Stimulated activated CD8-positive, alpha-beta memory T cell treated with anti-CD3 and anti-CD28 coated beads, Interleukin-12 subunit alpha, Interleukin-12 subunit beta, amount 100 ng/mL, for 24 hours (primary cell): ENCODE measurements around the gene DDX23.
"Not testable (repeated sequence)": the region's sequence is repeated elsewhere in the genome, so short reads cannot be mapped to it uniquely, and the experiment has no call there.

Experiments
- DNase-seq: peaks from one replicate; pipeline ENCODE4 v3.0.0-alpha.2; 2020; ENCODE audit errors: extremely low read depth

Gene DDX23

DNA sequence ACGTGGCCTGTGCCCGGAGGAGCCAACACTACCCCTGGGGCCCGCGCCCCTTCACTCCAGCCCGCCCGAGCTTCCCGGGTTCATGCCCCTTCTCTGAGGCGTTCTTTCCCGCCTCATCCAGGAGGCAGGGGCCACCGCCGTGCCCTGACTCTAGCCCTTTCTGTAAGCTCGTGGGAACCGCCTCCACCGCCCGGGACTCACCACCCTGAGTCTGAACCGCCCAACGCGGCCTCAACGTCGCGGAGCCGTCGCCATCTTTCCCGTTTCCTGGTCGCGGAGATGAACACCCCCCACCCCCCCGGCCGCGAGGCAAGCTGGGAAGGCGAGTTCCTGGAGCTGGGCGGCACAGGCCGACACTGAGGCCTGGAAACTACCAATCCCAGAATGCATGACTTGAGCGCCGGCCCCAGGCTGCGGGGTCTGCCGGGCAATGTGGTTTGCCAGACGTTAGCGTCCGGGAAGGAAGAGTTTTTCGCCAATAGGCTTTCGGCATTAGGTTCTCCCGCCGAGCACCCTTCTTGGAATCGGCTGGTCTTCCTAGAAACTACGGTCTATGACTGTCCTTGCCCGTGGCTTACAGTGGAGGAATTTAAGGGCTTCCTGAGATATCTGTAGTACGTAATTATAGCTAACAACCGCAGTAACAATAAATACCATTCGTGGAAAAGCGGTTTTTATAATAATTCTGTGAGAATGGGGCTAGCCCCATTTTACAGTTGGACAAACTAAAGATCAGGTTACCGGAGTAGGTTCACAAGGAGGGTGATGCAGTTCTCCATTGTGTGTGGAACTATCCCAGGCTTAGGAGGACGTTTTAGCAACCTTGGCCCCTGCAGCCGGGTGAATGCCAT lies at the start of gene DDX23:
TSS of gene DDX23 (minus strand) at position 281 of the 851 bp plus-strand sequence. CDS start 6,381 bp downstream, outside the sequence.
- peak; percentile 77 for DNase-seq

DNA sequence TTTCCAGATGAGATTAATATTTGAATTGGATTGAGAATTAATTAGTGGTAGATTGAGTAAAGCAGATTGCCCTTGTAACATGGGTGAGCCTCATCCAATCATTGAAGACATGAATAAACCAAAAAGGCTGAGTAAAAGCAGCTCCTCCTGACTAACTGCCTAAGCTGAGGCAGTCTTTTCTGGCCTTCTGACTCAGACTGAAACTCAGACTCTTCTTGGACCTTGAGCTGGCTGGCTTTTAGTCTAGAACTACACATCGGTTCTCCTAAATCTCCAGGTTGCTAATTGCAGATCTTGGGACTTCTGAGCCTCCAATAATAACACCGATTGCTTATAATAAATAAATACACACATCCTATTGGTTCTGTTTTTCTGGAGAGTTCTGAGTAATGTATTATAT lies 49.3 kb upstream of the DDX23 start:
- DNase-seq: no peak

- no peak for DNase-seq
These were observed 47.7 kb upstream of the DDX23 start for GRCh38 chr12:48899651-48900050.

DNA sequence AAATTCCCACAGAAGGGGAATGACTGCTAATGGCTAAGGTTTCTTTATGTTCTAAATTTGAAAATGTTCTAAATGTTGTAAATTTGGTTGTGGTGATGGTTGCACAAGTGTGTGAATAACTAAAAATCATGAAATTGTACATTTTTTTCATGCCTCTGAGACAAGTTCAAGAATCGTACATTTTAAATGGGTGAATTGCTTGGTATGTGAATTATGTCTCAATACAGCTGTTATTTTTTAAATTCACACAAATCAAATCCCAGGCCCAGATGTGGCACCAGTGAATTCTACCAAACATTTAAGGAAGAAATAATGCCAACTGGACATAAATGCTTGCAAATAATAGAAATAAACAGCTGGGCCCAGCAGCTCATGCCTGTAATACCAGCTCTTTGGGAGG lies 42.3 kb upstream of the DDX23 start:
- DNase-seq: no peak

DNA sequence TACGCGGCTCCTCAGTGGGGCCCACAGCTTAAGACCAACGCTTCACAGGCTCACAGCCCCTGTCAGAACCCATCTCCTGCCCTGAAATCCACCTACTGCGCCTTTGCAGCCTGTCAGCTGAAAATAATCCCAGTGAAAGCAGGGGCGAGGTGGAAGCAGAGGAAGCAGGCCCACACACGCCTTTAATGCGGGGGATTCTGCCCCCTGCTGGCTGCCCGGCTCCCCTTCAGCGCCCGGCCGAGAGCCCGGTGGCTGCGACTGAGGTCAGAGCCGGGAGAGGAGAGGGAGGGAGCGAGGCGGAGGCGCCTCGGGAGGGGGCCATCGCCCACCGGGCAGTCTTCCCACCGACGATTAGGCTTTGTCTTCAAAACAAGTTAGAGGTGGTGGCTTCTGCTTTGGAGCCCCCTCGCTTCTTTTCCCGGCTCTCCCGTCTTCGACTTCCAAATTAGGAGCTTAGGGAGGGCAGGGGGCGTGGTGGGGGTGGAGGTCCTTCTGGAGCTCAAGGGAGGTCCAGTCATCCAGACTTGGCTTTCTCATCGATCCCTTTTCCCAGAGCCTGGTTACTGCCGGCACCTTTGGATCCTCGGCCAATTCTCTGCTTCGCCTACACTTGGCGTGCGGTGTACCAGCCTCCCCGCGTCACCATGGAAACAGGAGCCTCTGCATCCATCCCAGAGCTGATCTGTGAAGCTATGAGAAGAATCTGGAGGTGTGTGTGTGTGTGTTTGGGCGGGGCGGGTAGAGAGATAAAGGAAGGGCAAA lies 38.9 kb upstream of the DDX23 start:
- peak; percentile 32 for DNase-seq

- DNase-seq: no peak
These were observed 37.7 kb upstream of the DDX23 start for GRCh38 chr12:48889679-48890078.

DNA sequence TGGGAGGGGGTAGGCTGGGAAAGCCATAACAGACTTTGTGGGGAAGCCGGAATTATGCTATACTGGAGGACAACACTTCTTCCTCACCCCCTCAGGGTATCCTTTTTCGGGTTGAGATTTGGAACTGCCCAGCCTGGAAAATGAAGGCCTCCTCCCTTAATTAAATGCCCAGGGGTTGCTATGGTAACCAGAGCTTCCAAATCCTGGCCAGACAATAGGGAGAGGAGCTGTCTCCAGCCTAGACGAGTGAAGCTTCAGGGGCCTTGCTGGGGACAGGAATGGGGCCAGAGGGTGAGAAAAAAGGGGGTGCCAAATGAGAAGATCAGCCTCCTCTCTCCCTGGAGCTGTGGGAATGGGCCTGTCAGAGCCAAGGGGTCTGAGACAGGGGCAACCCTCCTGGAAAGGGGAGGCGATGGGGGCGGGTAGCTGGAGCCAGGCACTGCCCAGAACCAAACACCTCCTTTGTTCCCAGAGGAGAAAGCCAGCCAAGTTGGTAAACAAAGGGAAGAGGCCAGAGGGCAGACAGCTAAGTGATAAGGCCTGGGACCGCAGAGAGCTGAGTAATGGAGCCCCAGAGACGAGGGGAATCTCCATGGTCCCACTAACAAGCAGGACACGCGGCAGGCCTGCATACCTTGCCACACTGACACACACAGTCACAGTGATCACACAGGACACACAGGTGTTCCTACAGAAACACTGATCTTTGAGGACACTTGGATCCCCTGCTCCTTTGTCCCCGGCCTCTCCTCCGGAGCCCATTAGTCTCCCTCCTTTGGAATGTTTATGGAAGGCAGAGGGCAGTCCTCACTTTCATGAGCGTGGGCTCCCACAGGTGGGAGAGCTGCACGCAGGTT lies 31.6 kb upstream of the DDX23 start:
- no peak for DNase-seq

DNA sequence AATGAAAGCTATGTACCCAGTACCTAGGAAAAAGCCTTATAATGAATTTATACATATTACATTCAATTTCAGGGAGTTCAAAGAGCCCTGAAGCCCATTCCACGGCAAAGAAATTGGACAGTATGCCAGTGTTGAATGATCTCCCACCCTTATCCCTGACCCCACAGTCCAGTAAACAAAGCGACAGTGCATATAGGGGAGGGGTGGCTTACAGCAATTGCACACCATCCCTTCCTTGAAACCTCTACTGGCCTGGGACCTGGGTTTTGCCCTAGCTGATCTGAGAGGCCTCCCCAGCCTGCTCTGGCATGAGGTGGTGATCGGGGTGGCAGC lies 31.0 kb upstream of the DDX23 start:
- DNase-seq: no peak

DNA sequence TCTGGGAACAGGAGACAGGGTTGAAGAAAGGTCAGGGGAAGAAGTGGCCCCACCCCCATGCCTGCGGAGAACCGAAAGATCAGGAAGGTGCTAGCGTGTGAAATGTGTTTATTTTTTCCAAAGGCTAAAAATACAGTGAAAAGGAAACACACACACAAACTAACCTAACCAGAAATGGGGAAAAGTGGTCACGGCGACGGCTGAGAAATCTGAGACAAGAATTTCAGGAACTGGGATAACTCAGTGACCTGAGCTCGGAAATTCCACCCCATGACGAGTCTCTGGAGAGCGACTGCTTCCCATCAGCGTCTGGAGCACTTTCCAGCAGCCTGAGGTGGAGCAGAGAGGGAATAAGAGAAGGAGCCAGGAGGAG lies 30.3 kb upstream of the DDX23 start:
- DNase-seq: no peak

- no peak for DNase-seq
These were observed 29.8 kb upstream of the DDX23 start for GRCh38 chr12:48881686-48882314.

GRCh38 chr12:48880647-48881046 lies 28.7 kb upstream of the DDX23 start:
- DNase-seq: no peak

DNA sequence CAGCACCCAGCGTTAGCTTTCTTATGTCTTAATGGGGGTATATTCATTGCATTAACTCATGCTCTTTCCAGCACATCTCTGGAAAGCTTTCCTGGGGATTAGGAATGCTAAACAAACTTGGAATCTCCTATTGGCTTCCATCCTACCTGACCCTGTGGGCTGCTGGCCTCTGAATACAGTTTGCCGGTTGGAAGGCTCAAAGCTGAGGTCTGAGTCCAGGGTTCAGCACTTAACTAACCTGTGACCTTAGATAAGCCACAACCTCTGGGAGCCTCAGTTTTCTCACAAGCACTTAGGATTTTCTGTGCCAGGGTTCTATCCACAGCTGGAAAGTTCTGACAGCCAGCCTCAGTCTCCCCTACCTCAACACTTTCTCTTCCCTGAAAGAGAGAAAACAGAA lies 26.6 kb upstream of the DDX23 start:
- DNase-seq: no peak

GRCh38 chr12:48875944-48876515 lies 24.1 kb upstream of the DDX23 start:
- DNase-seq: no peak

GRCh38 chr12:48873534-48873933 lies 21.6 kb upstream of the DDX23 start:
- DNase-seq: not testable (repeated sequence)

DNA sequence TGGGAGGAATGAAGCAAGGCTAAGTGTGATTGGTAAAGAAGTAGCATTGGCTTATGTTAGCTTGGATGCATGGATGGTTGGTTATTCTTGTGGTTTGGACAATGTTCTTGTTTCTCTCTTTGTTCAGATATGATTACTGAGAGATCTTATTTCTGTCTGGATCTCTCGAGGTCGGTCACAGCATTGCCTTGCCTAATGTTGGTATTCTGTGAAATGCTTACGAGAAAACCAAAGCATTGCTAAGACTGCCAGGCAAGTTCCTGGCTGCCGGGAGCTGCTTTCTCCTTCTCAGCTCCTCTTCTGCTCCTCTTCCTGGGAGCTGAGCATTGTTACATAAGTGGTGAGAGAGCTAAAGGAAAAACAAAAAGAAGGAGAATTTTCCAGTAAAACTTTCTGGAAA lies 21.1 kb upstream of the DDX23 start:
- DNase-seq: no peak

- no peak for DNase-seq
These were observed 17.2 kb upstream of the DDX23 start for GRCh38 chr12:48869191-48869590.

DNA sequence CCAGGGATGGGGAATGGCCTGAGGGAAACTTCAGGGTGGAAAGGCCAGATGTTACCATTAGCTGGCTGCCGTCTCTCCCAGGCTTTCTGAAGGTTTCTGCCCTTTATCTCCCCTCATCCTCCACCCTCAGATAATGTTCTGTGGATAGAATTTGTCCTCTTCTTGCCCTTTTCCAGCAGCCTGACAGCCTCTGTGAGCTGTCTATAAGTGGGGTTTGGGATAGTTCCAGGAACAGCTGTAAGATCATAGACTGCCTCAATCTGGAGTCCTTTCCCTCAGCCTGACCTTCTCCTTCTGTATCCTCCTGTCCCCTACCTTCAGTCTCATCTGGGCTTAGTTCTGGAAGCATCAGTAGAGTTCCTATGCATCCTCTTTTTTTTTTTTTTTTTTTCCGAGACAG lies 16.5 kb upstream of the DDX23 start:
- no peak for DNase-seq

DNA sequence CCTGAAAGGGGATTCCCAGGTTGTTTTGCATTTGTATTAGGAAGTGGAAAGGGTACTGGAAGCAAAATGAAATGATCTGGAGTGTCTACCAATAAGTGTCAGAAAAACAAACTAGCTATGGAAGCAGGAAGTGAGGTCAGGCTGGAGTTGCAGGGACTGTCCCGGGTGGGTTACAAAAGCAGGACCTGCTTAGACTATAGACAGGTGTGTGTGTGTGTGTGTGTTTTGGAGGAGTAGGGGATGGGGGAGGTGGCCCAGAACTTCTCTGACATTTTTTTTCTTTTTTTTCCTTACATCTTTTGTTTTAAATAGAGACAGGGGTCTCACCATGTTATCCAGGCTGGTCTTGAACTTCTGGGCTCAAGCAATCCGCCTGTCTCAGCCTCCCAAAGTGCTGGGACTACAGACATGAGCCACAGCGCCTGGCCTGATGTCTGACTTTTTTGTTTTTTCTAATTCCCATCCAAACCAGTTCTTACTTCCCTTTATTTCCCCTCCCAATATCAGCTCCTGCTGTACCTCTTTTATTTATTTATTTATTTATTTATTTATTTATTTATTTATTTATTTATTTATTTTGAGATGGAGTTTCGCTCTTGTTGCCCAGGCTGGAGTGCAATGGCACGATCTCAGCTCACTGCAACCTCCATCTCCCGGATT lies 14.2 kb upstream of the DDX23 start:
- DNase-seq: no peak

- DNase-seq: peak; percentile 69
These were observed 13.5 kb upstream of the DDX23 start, which contains the start of gene RND1 for GRCh38 chr12:48865281-48866051. TSS of gene RND1 (minus strand) at chr12:48865870. CDS start at chr12:48865767, 103 bp downstream.

GRCh38 chr12:48863291-48863690 lies 11.3 kb upstream of the DDX23 start:
- no peak for DNase-seq
